K562 (cell line): ENCODE results near the gene KCND2. TPM values are rescaled to one million over a fixed set of nuclear protein-coding genes. Genes with fewer than 3 reads are reported as not detected.

Source experiments
- ATAC-seq: fragments of 200-7000 bp; cut with Tn5 transposase; 3 replicates; pipeline ENCODE4 v1.9.1; 2020; ENCODE audit warnings: moderate library complexity
- BruUV-seq: library from RNA; stranded (reverse); fragments of 400-500 nt; replicated peaks from 2 replicates; lab custom pipeline; 2021; lab: Mats Ljungman, UMichigan
- CTCF ChIA-PET: fragments of 300-600 bp; formaldehyde crosslinking; extraction: SDS; loops from one replicate; lab custom pipeline; 2021; ENCODE audit warnings: low intra/inter-chr PET ratio; lab: Yijun Ruan, JAX
- POLR2A ChIA-PET: fragments of 300-600, 350-650 bp; sonication (Branson Sonifier 250); formaldehyde crosslinking; extraction: SDS; loops from one replicate; lab custom pipeline; 2021; ENCODE audit warnings: antibody characterized with exemption, inconsistent platforms; lab: Yijun Ruan, JAX
- DNase-seq, 4 experiments: peaks; one replicate each; pipeline versions ENCODE4 v3.0.0 to v3.0.0-alpha.2; 2011 to 2018; ENCODE audit warnings: low spot score in 3 of 4, mixed read lengths in 3 of 4; ENCODE audit errors: extremely low read depth in 1 of 4
- FAIRE-seq: peaks from 2 replicates; lab custom pipeline; 2011; peaks lifted over from hg19 to GRCh38; lab: Jason Lieb, UNC
- H2AFZ ChIP-seq: 2 replicates; pipeline ENCODE4 v1.6.0; 2011; ENCODE audit warnings: low read depth, low read length, control low read depth, inconsistent platforms
- H3K27ac ChIP-seq: fragments of 200-600 bp; 3 replicates; pipeline ENCODE4 v1.8.0; 2011; ENCODE audit warnings: low read depth, mild to moderate bottlenecking, control low read depth, inconsistent platforms, low read length, moderate library complexity, mixed read lengths; ENCODE audit errors: extremely low read depth
- H3K27me3 ChIP-seq, 2 experiments: fragments of 300-600 bp in 1 of 2; 2 replicates in 1 of 2; 3 replicates in 1 of 2; pipeline versions ENCODE4 v1.6.0 to v1.8.0; 2011; ENCODE audit warnings: inconsistent platforms in 2 of 2, low read length in 2 of 2, mild to moderate bottlenecking in 1 of 2, mixed read lengths in 1 of 2, moderate library complexity in 1 of 2; ENCODE audit not compliant: control insufficient read depth in 2 of 2, insufficient read depth in 2 of 2
- H3K36me3 ChIP-seq: fragments of 300-600 bp; 3 replicates; pipeline ENCODE4 v1.8.0; 2011; ENCODE audit warnings: mild to moderate bottlenecking, low read length, inconsistent platforms; ENCODE audit not compliant: control insufficient read depth, insufficient read depth
- H3K4me1 ChIP-seq, 2 experiments: fragments of 200-600 bp in 1 of 2; replicated peaks in 1 of 2; 2 replicates in 1 of 2; 3 replicates in 1 of 2; pipeline versions ENCODE4 v1.5.1 to v1.8.0; 2011; ENCODE audit warnings: inconsistent platforms in 2 of 2, low read length in 2 of 2, mild to moderate bottlenecking in 1 of 2, mixed read lengths in 1 of 2, moderate library complexity in 1 of 2; ENCODE audit not compliant: control insufficient read depth in 2 of 2, insufficient read depth in 2 of 2
- H3K4me2 ChIP-seq: 2 replicates; pipeline ENCODE4 v1.6.1; 2011; ENCODE audit warnings: low read length, control low read depth, inconsistent platforms, mixed read lengths; ENCODE audit not compliant: insufficient read depth
- H3K4me3 ChIP-seq: fragments of 200-600 bp; sonication (generic), shearing (Covaris generic); 2 replicates; pipeline ENCODE4 v1.5.1; 2016; ENCODE audit warnings: control low read depth, inconsistent platforms
- H3K79me2 ChIP-seq: fragments of 200-600 bp; 3 replicates; pipeline ENCODE4 v1.8.0; 2011; ENCODE audit warnings: low read length, inconsistent platforms; ENCODE audit not compliant: control insufficient read depth, insufficient read depth
- H3K9ac ChIP-seq, 2 experiments: 2 replicates each; pipeline versions ENCODE4 v1.6.0 to v1.6.1; 2011; ENCODE audit warnings: low read depth in 2 of 2, low read length in 2 of 2, control low read depth in 1 of 2, inconsistent platforms in 1 of 2, mild to moderate bottlenecking in 1 of 2, mixed read lengths in 1 of 2; ENCODE audit not compliant: insufficient read depth in 1 of 2
- H3K9me1 ChIP-seq: one replicate; pipeline ENCODE4 v1.6.0; 2011; ENCODE audit warnings: inconsistent platforms, mild to moderate bottlenecking, low read length, moderate library complexity; ENCODE audit not compliant: control insufficient read depth, insufficient read depth
- H3K9me3 ChIP-seq: replicated peaks from 2 replicates; pipeline ENCODE4 v1.5.1; 2011; ENCODE audit warnings: low read depth, low read length, inconsistent platforms; ENCODE audit not compliant: control insufficient read depth, insufficient read depth
- H4K20me1 ChIP-seq: replicated peaks from 2 replicates; pipeline ENCODE4 v1.6.1; 2011; ENCODE audit warnings: low read length, inconsistent platforms, mixed read lengths; ENCODE audit not compliant: control insufficient read depth, insufficient read depth
- ATF3 ChIP-seq, 2 experiments: fragments of 450-650 bp in 1 of 2; sonication (generic) in 1 of 2; formaldehyde crosslinking in 1 of 2; IDR thresholded peaks in 1 of 2; conservative IDR thresholded peaks in 1 of 2; 2 replicates each; pipeline versions ENCODE4 v1.6.1 to v1.8.1; 2016 to 2023; ENCODE audit warnings: mild to moderate bottlenecking in 2 of 2, moderate library complexity in 2 of 2, inconsistent platforms in 1 of 2, missing genetic modification reagents in 1 of 2
- IRF9 ChIP-seq: fragments of 450-650 bp; IDR thresholded peaks from 2 replicates; pipeline ENCODE4 v1.6.1; 2016; ENCODE audit warnings: missing biosample characterization, missing genetic modification characterization
- XRCC5 ChIP-seq: fragments of 200-400 bp; formaldehyde crosslinking; IDR thresholded peaks from 2 replicates; pipeline ENCODE4 v1.6.1; 2017; ENCODE audit warnings: low read depth, mild to moderate bottlenecking, low read length
- ZNF79 ChIP-seq: fragments of 250-450 bp; sonication (Bioruptor Pico); IDR thresholded peaks from 2 replicates; pipeline ENCODE4 v1.4.0; 2020; ENCODE audit warnings: low read depth, mild to moderate bottlenecking, moderate library complexity
- WGBS: fragments of 100-300 bp; shearing (Covaris generic); methylation state at CpG from one replicate; pipeline ENCODE4 v1.1.6; 2016; ENCODE audit warnings: low coverage, mixed read lengths; ENCODE audit not compliant: insufficient coverage; ENCODE audit errors: missing lambda C conversion rate; 5-methylcytosine and 5-hydroxymethylcytosine counted together
- in situ Hi-C: fragments of 300-500 bp; cut with MboI; formaldehyde crosslinking; loops from 4 replicates; pipeline ENCODE4 v1.15.0; 2018; ENCODE audit warnings: inconsistent platforms, mixed read lengths
- intact Hi-C: fragments of 100-400 bp; cut with micrococcal nuclease; formaldehyde crosslinking; loops from 2 replicates; pipeline ENCODE4 v1.14.2; 2022
- polyA plus RNA-seq, 8 experiments: library from polyadenylated mRNA; depleted of rRNA in 4 of 8; stranded (reverse) in 5 of 8; unstranded in 3 of 8; fragments of >200 nt; fragmentation: Nextera tagmentation in 2 of 8; fragmentation: Illumina TruSeq in 1 of 8; extraction: Ambion mirVana in 2 of 8; extraction: Trizol in 1 of 8; gene quantifications; 2 replicates each; pipeline versions ENCODE4 v1.2.1 to v1.2.3, GENCODE V29; 2011 to 2014; ENCODE audit warnings: inconsistent platforms in 1 of 8, missing spikeins in 1 of 8
- total RNA-seq, 7 experiments: library from RNA; depleted of rRNA in 6 of 7; stranded (reverse); fragments of >200 nt in 6 of 7; fragmentation: Illumina TruSeq in 2 of 7; extraction: Trizol in 2 of 7; gene quantifications; 2 replicates each; pipeline versions ENCODE4 v1.2.1 to v1.2.3, GENCODE V29; 2011 to 2021; ENCODE audit warnings: low replicate concordance in 1 of 7

The KCND2 gene
- total and polyA plus RNA-seq, 9 of the 15 experiments (the other 6 are each of a cell fraction or from before 2014, with no cell fraction given): 0.03 to 0.12 TPM; not detected in 7

DNA sequence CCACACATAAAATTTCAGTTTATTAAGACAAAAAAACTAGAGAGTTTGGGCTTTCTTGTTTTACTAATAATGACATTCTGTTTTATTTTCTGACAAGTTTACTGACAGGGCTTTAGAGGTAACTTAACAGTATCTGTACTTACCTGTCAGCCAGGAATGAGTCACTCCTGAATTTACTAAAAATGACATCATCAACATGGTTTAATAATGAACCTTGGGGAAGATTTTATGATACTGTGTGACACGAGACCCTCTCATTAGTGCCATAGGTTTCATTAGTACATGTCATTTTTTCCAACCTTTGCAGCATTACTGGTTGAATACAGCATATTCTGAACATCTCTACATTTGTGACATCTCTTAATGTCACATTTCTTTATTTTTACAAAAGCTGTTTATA, 131.1 kb downstream of the KCND2 start:
- FAIRE-seq (no peak), ATAC-seq (no peak), DNase-seq (no peak)
- Histone ChIP-seq H2AFZ (no peak overlapping the region), H3K4me1 (no peaks in the 10 kb centered on the region), H4K20me1 (no peaks in the 10 kb centered on the region), H3K27me3 (no peaks in the 10 kb centered on the region), H3K9ac (no peak overlapping the region), H3K4me2 (no peak overlapping the region), H3K9me1 (no peaks in the 10 kb centered on the region), H3K4me3 (no peak overlapping the region), H3K36me3 (no peaks in the 10 kb centered on the region), H3K79me2 (no peaks in the 10 kb centered on the region), H3K27ac (no peak overlapping the region), H3K9me3 (peaks cover 3% of the 10 kb centered on the region; the same call in 1 of the 2 replicates)
- CTCF ChIA-PET: no interaction called here
- in situ Hi-C loops: no loop called here
- no peak for TF ChIP-seq XRCC5
- peak; percentile 31; the same call in 1 of the 2 replicates for TF ChIP-seq ATF3 (IDR thresholded peaks at IDR 0.05)
- TF ChIP-seq ATF3 (CRISPR knock-in tag; conservative IDR thresholded peaks at IDR 0.05): no peak
- intact Hi-C loops: no loop called here
- 0% methylated on average over 1 of the region's 1 CpG for WGBS
- POLR2A ChIA-PET: no interaction called here
- BruUV-seq: no TSS peak

DNA sequence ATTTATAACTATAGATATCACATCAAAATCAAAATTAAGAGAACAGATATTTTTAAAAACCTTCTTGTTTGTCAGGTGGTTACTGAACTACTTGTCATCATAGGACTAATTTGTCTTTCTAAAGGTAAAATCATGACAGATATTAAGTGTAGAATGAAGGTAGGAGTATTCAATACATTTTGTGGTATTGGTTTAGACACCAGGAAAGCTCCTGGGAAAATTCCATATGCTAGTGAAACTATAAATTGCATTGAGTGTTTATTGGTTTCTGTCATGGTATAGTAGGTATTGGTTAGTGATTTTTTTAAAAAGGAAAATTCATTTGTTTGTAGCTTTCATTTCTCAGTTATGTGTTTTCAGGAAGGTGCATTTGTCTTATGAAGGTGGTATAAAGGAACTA, 132.7 kb downstream of the KCND2 start:
- H3K4me3 ChIP-seq: no peak overlapping the region
- CTCF ChIA-PET: no interaction called here
- no peak for ATAC-seq
- no peak overlapping the region for H3K9ac ChIP-seq
- no peak overlapping the region for H3K27ac ChIP-seq
- POLR2A ChIA-PET: no interaction called here
- FAIRE-seq: no peak
- H3K4me1 ChIP-seq: no peaks in the 10 kb centered on the region
- intact Hi-C loops: no loop called here
- H3K36me3 ChIP-seq: no peaks in the 10 kb centered on the region
- no peaks in the 10 kb centered on the region for H3K9me1 ChIP-seq
- H4K20me1 ChIP-seq: no peaks in the 10 kb centered on the region
- no peak overlapping the region for H2AFZ ChIP-seq
- H3K79me2 ChIP-seq: no peaks in the 10 kb centered on the region
- TF ChIP-seq ZNF79 (CRISPR knock-in tag): no peak
- no peak for TF ChIP-seq IRF9 (tag)
- TF ChIP-seq, all 486 proteins: peak for 0
- DNase-seq: no peak
- Histone ChIP-seq H3K4me2 (no peak overlapping the region), H3K27me3 (no peaks in the 10 kb centered on the region), H3K9me3 (peaks cover 3% of the 10 kb centered on the region; the same call in 1 of the 2 replicates)
- in situ Hi-C loops: no loop called here
- BruUV-seq: no TSS peak
